ENCODE results near the gene RPL26.

- no peak for TF ChIP-seq CTCF (IDR thresholded peaks at IDR 0.05; ENCODE audit: low read length)
- no peak for TF ChIP-seq EZH2 (optimal IDR thresholded peaks at IDR 0.05; ENCODE audit: low read depth, low read length)
Measured at GRCh38 chr17:8426802-8427201, 43.8 kb upstream of the RPL26 start.
